Thoracic aorta (tissue), 2 donors: Measurements from ENCODE around the gene BARX2. TPM values are rescaled to one million over a fixed set of nuclear protein-coding genes. Genes with fewer than 3 reads are reported as not detected.

Experiments used
- ATAC-seq: fragments of 150-250 bp; one replicate; pipeline ENCODE4 v1.8.0; 2017; ENCODE audit warnings: low read depth; ENCODE audit not compliant: insufficient number of reproducible peaks, low FRiP score
- DNase-seq: peaks from one replicate; pipeline ENCODE4 v3.0.0-alpha.2; 2020; ENCODE audit warnings: low spot score
- H3K27ac ChIP-seq, 2 donors: fragments of 200-600 bp; sonication (generic); 1 replicate in 1 of 2; 2 replicates in 1 of 2; pipeline ENCODE4 v1.5.1; 2016; ENCODE audit warnings: mild to moderate bottlenecking in 2 of 2, moderate library complexity in 2 of 2
- H3K27me3 ChIP-seq: fragments of 200-600 bp; sonication (generic); replicated peaks from 2 replicates; pipeline ENCODE4 v1.6.0; 2016; ENCODE audit warnings: mild to moderate bottlenecking; ENCODE audit not compliant: insufficient read depth
- H3K36me3 ChIP-seq: fragments of 200-600 bp; sonication (generic); one replicate; pipeline ENCODE4 v1.5.1; 2016
- H3K4me1 ChIP-seq, 2 donors: fragments of 200-600 bp; sonication (generic); 1 replicate in 1 of 2; 2 replicates in 1 of 2; pipeline versions ENCODE4 v1.5.1 to v1.6.0; 2016; ENCODE audit warnings: low read depth in 2 of 2, mild to moderate bottlenecking in 1 of 2; ENCODE audit not compliant: control insufficient read depth in 1 of 2
- H3K4me3 ChIP-seq: fragments of 200-600 bp; sonication (generic); 2 replicates; pipeline ENCODE4 v1.5.1; 2016; ENCODE audit warnings: mild to moderate bottlenecking
- H3K9me3 ChIP-seq: fragments of 200-600 bp; sonication (generic); 2 replicates; pipeline ENCODE4 v1.5.1; 2016
- CTCF ChIP-seq: fragments of 200-600 bp; sonication (generic); IDR thresholded peaks from one replicate; pipeline ENCODE4 v1.5.1; 2019; ENCODE audit warnings: antibody characterized with exemption
- total RNA-seq, 2 donors: library from RNA; depleted of rRNA; stranded (reverse); fragments of >200 nt; gene quantifications; one replicate each; pipeline versions ENCODE4 v1.1.0 to v1.2.3, GENCODE V29; 2016

Gene BARX2
- total RNA-seq, 2 donors from 2014 or later: not detected

GRCh38 chr11:129374081-129374992 lies 1.3 kb upstream of the BARX2 start:
- H3K4me1 ChIP-seq: peaks cover 15 to 38% of the 10 kb centered on the region in 2 donors
- H3K27ac ChIP-seq: no peak overlapping the region
- H3K27me3 ChIP-seq: peaks cover 7% of the 10 kb centered on the region
- DNase-seq (no peak), ATAC-seq (no peak)
- no peak for TF ChIP-seq CTCF
- peak overlapping the region; percentile 63 for H3K4me3 ChIP-seq
- H3K9me3 ChIP-seq: no peaks in the 10 kb centered on the region
- H3K36me3 ChIP-seq: no peaks in the 10 kb centered on the region

GRCh38 chr11:129374993-129375750 lies 476 bp upstream of the BARX2 start:
- Histone ChIP-seq H3K9me3 (no peaks in the 10 kb centered on the region), H3K27me3 (peaks cover 7% of the 10 kb centered on the region), H3K36me3 (no peaks in the 10 kb centered on the region), H3K27ac (no peak overlapping the region), H3K4me3 (peak overlapping the region; percentile 63), H3K4me1 (peaks cover 15 to 38% of the 10 kb centered on the region in 2 donors)
- ATAC-seq: no peak
- no peak for TF ChIP-seq CTCF
- no peak for DNase-seq

- Histone ChIP-seq H3K4me1 (peaks cover 15 to 38% of the 10 kb centered on the region in 2 donors), H3K27me3 (peaks cover 3% of the 10 kb centered on the region), H3K4me3 (no peak overlapping the region), H3K36me3 (no peaks in the 10 kb centered on the region), H3K9me3 (no peaks in the 10 kb centered on the region), H3K27ac (no peak overlapping the region)
- TF ChIP-seq CTCF: no peak
- ATAC-seq (no peak), DNase-seq (no peak)
These were observed 1.2 kb downstream of the BARX2 start for GRCh38 chr11:129376658-129377341.

- Histone ChIP-seq H3K27ac (no peak overlapping the region), H3K4me3 (no peak overlapping the region), H3K36me3 (no peaks in the 10 kb centered on the region), H3K9me3 (no peaks in the 10 kb centered on the region), H3K27me3 (peaks cover 3% of the 10 kb centered on the region), H3K4me1 (peaks cover 10 to 33% of the 10 kb centered on the region in 2 donors)
- DNase-seq: no peak
- ATAC-seq: no peak
- no peak for TF ChIP-seq CTCF
These were observed 2.1 kb downstream of the BARX2 start for GRCh38 chr11:129377739-129378138.
